ENCODE results near the gene YWHAG. TPM values are rescaled to one million over a fixed set of nuclear protein-coding genes. Genes with fewer than 3 reads are reported as not detected.

YWHAG gene
- total and polyA plus RNA-seq, 9 of the 15 experiments (the other 6 are each of a cell fraction or from before 2014, with no cell fraction given), result 30.4 to 246 (median 94.5) TPM

DNA sequence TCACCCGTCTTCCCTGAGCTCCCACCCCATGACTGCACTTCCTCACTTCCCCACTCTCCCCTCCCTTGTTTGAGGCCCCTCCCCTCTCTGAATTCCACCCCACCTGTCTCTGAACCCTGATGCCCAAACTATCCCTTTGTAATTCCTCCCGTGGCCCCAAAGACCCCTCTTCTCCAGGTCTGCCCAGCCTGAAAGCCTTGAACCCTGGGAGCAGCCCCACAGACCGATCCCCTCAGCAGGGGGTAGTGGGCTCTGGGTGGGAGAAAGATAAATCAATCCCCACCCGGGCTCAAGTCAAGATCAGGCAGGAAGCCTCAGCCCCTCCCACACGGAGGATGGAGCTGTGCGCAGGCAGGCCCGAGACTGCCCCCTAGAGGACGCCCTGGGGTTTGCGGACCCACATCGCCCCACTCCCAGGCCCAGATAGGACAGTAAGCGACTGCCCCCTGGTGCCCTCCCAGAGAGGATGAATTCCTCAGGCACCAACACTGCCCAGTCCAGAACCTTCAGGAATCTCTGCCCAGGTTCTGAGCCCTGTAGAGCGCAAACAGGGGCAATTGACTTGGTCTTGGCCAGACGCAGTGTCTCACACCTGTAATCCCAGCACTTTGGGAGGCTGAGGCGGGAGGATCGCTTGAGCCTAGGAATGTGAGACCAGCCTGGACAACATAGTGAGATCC is 44.6 kb downstream of the YWHAG start (continued):
- TF ChIP-seq, protein P1, sequence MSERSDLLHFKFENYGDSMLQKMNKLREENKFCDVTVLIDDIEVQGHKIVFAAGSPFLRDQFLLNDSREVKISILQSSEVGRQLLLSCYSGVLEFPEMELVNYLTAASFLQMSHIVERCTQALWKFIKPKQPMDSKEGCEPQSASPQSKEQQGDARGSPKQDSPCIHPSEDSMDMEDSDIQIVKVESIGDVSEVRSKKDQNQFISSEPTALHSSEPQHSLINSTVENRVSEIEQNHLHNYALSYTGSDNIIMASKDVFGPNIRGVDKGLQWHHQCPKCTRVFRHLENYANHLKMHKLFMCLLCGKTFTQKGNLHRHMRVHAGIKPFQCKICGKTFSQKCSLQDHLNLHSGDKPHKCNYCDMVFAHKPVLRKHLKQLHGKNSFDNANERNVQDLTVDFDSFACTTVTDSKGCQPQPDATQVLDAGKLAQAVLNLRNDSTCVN (CRISPR knock-in tag; IDR thresholded peaks at IDR 0.05), result no peak
- TF ChIP-seq ZNF263 (CRISPR knock-in tag; IDR thresholded peaks at IDR 0.05; ENCODE audit: borderline replicate concordance) (peak; percentile 77; the same call in 1 of the 2 replicates), MIER1 (IDR thresholded peaks at IDR 0.05; ENCODE audit: low read depth) (no peak), HDAC8 (tag; IDR thresholded peaks at IDR 0.05) (peak; percentile 53; the same call in 1 of the 2 replicates), CEBPB (tag; IDR thresholded peaks at IDR 0.05) (no peak), BCOR (IDR thresholded peaks at IDR 0.05) (peak; percentile 95), STAT5B (CRISPR knock-in tag; IDR thresholded peaks at IDR 0.05) (no peak), ZNF583 (CRISPR knock-in tag; IDR thresholded peaks at IDR 0.05) (no peak), SRSF1 (IDR thresholded peaks at IDR 0.05; ENCODE audit: low read depth, low read length) (no peak), CBX1 (IDR thresholded peaks at IDR 0.05; ENCODE audit: low read depth) (no peak; the same call in 1 of the 2 replicates), RCOR1 (IDR thresholded peaks at IDR 0.05; ENCODE audit: borderline replicate concordance in 1 of 2, low read depth in 2 of 2, low read length in 2 of 2) (peak; percentile 68 to 94; a peak in 3 of 4 replicates), NONO (IDR thresholded peaks at IDR 0.05; ENCODE audit: low read depth in 2 of 2, low read length in 1 of 2) (peak in 1 of 2 experiments; percentile 83; a peak in 1 of 4 replicates), E2F3 (CRISPR knock-in tag; IDR thresholded peaks at IDR 0.05) (no peak), ARID2 (IDR thresholded peaks at IDR 0.05) (peak; percentile 100), PHF8 (IDR thresholded peaks at IDR 0.05; ENCODE audit: borderline replicate concordance, low read length) (no peak), DNMT1 (IDR thresholded peaks at IDR 0.05) (no peak), SMARCE1 (IDR thresholded peaks at IDR 0.05) (peak; percentile 21; the same call in 1 of the 2 replicates), NFIC (IDR thresholded peaks at IDR 0.05) (peak; percentile 41; the same call in 1 of the 2 replicates), KLF6 (CRISPR knock-in tag; IDR thresholded peaks at IDR 0.05; ENCODE audit: borderline replicate concordance) (peak; percentile 45; the same call in 1 of the 2 replicates), BMI1 (IDR thresholded peaks at IDR 0.05; ENCODE audit: low read length) (0 out of 2 replicates have a peak, but pooled peaks have one; percentile 52), PHF21A (IDR thresholded peaks at IDR 0.05; ENCODE audit: borderline replicate concordance, low read depth) (peak; percentile 66; the same call in 1 of the 2 replicates), PTTG1 (tag; IDR thresholded peaks at IDR 0.05; ENCODE audit: low read depth) (no peak), ZNF197 (CRISPR knock-in tag; IDR thresholded peaks at IDR 0.05; ENCODE audit: low read depth) (no peak), GABPB2 (CRISPR knock-in tag; conservative IDR thresholded peaks at IDR 0.05) (no peak), ASH1L (IDR thresholded peaks at IDR 0.05; ENCODE audit: borderline replicate concordance, low read depth, partially characterized antibody) (no peak)
- TF ChIP-seq, protein P2, sequence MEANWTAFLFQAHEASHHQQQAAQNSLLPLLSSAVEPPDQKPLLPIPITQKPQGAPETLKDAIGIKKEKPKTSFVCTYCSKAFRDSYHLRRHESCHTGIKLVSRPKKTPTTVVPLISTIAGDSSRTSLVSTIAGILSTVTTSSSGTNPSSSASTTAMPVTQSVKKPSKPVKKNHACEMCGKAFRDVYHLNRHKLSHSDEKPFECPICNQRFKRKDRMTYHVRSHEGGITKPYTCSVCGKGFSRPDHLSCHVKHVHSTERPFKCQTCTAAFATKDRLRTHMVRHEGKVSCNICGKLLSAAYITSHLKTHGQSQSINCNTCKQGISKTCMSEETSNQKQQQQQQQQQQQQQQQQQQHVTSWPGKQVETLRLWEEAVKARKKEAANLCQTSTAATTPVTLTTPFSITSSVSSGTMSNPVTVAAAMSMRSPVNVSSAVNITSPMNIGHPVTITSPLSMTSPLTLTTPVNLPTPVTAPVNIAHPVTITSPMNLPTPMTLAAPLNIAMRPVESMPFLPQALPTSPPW (CRISPR knock-in tag; IDR thresholded peaks at IDR 0.05), result peak; percentile 89
- TF ChIP-seq, protein P3, sequence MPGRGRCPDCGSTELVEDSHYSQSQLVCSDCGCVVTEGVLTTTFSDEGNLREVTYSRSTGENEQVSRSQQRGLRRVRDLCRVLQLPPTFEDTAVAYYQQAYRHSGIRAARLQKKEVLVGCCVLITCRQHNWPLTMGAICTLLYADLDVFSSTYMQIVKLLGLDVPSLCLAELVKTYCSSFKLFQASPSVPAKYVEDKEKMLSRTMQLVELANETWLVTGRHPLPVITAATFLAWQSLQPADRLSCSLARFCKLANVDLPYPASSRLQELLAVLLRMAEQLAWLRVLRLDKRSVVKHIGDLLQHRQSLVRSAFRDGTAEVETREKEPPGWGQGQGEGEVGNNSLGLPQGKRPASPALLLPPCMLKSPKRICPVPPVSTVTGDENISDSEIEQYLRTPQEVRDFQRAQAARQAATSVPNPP (IDR thresholded peaks at IDR 0.05; ENCODE audit: borderline replicate concordance, insufficient read depth, insufficient read length), result no peak
